NOMO-1 treated with DMSO at 0.1 percent for 48 hours (cell line): ENCODE data around the gene SPATA31D4.
"Not testable (repeated sequence)": the region's sequence is repeated elsewhere in the genome, so short reads cannot be mapped to it uniquely, and the experiment has no call there.

ENCODE experiments used
- DNase-seq: peaks from one replicate; lab custom pipeline; 2025; ENCODE audit not compliant: unreplicated experiment; lab: John Stamatoyannopoulos, UW

SPATA31D4 gene

GRCh38 chr9:81928305-81928704, at the start of gene SPATA31D4:
Gene SPATA31D4, plus strand, starts transcription at chr9:81928428. Its CDS starts 86 bp downstream, at chr9:81928514.
- not testable (repeated sequence) for DNase-seq

GRCh38 chr9:81878530-81878929, 49.7 kb upstream of the SPATA31D4 start:
- no peak for DNase-seq

- DNase-seq, result no peak
Observed at GRCh38 chr9:81879501-81879916, 48.7 kb upstream of the SPATA31D4 start.

- DNase-seq, result no peak
Observed at GRCh38 chr9:81885602-81886001, 42.6 kb upstream of the SPATA31D4 start.

GRCh38 chr9:81886665-81887064, 41.6 kb upstream of the SPATA31D4 start:
- DNase-seq, result no peak

- no peak for DNase-seq
Observed at GRCh38 chr9:81890104-81890503, 38.1 kb upstream of the SPATA31D4 start.

GRCh38 chr9:81892440-81892839, 35.8 kb upstream of the SPATA31D4 start:
- no peak for DNase-seq

- no peak for DNase-seq
Observed at GRCh38 chr9:81893929-81894328, 34.3 kb upstream of the SPATA31D4 start.

GRCh38 chr9:81894891-81895290, 33.3 kb upstream of the SPATA31D4 start:
- no peak for DNase-seq

- DNase-seq, result no peak
Observed at GRCh38 chr9:81896070-81896469, 32.2 kb upstream of the SPATA31D4 start.

GRCh38 chr9:81898851-81899250, 29.4 kb upstream of the SPATA31D4 start:
- no peak for DNase-seq

- no peak for DNase-seq
Observed at GRCh38 chr9:81902196-81902595, 26.0 kb upstream of the SPATA31D4 start.

GRCh38 chr9:81902626-81903025, 25.6 kb upstream of the SPATA31D4 start:
- no peak for DNase-seq

GRCh38 chr9:81906671-81907070, 21.6 kb upstream of the SPATA31D4 start:
- no peak for DNase-seq

GRCh38 chr9:81912135-81912534, 16.1 kb upstream of the SPATA31D4 start:
- DNase-seq, result no peak

GRCh38 chr9:81915801-81916505, 12.3 kb upstream of the SPATA31D4 start:
- DNase-seq, result no peak

- not testable (repeated sequence) for DNase-seq
Observed at GRCh38 chr9:81918507-81918906, 9.7 kb upstream of the SPATA31D4 start.

GRCh38 chr9:81930147-81930546, 1.9 kb downstream of the SPATA31D4 start:
- DNase-seq, result not testable (repeated sequence)

- not testable (repeated sequence) for DNase-seq
Observed at GRCh38 chr9:81933547-81933946, 5.3 kb downstream of the SPATA31D4 start.

- DNase-seq, result not testable (repeated sequence)
Observed at GRCh38 chr9:81943393-81943792, 15.2 kb downstream of the SPATA31D4 start, which contains the start of gene SPATA31D3. Gene SPATA31D3, plus strand, starts transcription at chr9:81943500. Its CDS starts 86 bp downstream, at chr9:81943586.

GRCh38 chr9:81948650-81949049, 20.4 kb downstream of the SPATA31D4 start:
- DNase-seq, result not testable (repeated sequence)

- DNase-seq, result no peak
Observed at GRCh38 chr9:81953096-81953495, 24.9 kb downstream of the SPATA31D4 start.

GRCh38 chr9:81955625-81956024, 27.4 kb downstream of the SPATA31D4 start:
- no peak for DNase-seq
